ENCODE results near the gene KIF26B.

DNA sequence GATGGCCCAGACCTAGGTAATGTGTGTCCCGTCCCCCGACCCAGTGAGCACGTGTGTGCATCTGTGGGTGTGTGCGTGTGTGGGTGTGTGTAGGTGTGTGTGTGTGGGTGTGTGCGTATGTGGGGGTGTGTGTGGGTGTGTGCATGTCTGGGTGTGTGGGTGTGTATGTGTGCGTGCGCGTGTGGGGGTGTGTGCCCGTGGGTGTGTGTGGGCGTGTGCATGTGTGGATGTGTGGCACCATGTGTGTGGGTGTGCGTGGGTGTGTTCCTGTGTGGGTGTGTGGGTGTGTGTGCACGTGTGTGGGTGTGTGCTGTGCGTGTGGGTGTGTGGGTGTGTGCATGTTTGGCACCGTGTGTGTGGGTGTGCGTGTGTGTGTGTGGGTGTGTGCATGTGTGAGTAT, 309.5 kb downstream of the KIF26B start:
- TF ChIP-seq, protein P1, sequence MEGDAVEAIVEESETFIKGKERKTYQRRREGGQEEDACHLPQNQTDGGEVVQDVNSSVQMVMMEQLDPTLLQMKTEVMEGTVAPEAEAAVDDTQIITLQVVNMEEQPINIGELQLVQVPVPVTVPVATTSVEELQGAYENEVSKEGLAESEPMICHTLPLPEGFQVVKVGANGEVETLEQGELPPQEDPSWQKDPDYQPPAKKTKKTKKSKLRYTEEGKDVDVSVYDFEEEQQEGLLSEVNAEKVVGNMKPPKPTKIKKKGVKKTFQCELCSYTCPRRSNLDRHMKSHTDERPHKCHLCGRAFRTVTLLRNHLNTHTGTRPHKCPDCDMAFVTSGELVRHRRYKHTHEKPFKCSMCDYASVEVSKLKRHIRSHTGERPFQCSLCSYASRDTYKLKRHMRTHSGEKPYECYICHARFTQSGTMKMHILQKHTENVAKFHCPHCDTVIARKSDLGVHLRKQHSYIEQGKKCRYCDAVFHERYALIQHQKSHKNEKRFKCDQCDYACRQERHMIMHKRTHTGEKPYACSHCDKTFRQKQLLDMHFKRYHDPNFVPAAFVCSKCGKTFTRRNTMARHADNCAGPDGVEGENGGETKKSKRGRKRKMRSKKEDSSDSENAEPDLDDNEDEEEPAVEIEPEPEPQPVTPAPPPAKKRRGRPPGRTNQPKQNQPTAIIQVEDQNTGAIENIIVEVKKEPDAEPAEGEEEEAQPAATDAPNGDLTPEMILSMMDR (optimal IDR thresholded peaks at IDR 0.05 in 1 of 3, IDR thresholded peaks at IDR 0.05 in 1 of 3, conservative IDR thresholded peaks at IDR 0.05 in 1 of 3; ENCODE audit: extremely low read depth in 1 of 3, insufficient read depth in 2 of 3, low read length in 3 of 3) = no peak
- no peak for TF ChIP-seq EZH2 (IDR thresholded peaks at IDR 0.05; ENCODE audit: low read length)
